Measurements from ENCODE around the gene EID3. TPM values are rescaled to one million over a fixed set of nuclear protein-coding genes. Genes with fewer than 3 reads are reported as not detected.
"Not testable (repeated sequence)": the region's sequence is repeated elsewhere in the genome, so short reads cannot be mapped to it uniquely, and the experiment has no call there.

Gene EID3
- total RNA-seq, 4 donors from 2014 or later, result 17.2 to 52.0 (median 23.4) TPM

DNA sequence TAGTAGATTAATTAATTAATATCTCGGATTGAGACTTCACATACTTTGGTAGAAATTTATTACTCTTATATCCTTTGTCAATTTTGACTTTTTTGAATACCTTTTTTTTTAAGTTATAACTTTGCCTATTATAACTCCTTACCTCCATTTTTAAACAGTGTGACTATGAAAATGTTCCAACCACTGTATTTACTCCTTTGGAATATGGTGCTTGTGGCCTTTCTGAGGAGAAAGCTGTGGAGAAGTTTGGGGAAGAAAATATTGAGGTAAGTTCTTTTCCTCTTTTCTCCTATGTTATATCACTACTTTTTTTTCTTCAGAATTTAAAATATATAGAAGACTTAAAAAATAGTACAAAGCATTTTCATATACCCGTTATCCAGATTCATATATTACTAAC, 27.8 kb downstream of the EID3 start:
- DNase-seq, result no peak

DNA sequence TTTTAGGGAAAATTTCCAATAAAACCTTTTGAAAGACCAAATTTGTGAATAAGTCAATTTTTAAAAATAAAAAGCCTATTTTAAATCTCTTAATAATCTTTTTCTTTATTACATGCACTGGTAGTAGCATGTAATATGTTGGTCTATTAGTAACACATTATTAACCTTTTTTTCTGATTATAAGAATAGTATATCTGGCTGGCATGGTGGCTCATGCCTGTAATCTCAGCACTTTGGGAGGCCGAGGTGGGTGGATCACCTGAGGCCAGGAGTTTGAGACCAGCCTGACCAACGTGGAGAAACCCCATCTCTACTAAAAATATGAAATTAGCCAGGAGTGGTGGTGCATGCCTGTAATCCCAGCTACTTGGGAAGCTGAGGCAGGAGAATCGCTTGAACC, 28.7 kb downstream of the EID3 start:
- not testable (repeated sequence) for H3K27me3 ChIP-seq, DNase-seq, H3K9me3 ChIP-seq, H3K27ac ChIP-seq, H3K4me1 ChIP-seq, H3K4me3 ChIP-seq
- peaks cover 0 to 77% (median 0%) of the 10 kb centered on the region in 3 donors for H3K36me3 ChIP-seq

More for the DNA sequence above, 27.8 kb downstream of the EID3 start:
- TF ChIP-seq, protein P1, sequence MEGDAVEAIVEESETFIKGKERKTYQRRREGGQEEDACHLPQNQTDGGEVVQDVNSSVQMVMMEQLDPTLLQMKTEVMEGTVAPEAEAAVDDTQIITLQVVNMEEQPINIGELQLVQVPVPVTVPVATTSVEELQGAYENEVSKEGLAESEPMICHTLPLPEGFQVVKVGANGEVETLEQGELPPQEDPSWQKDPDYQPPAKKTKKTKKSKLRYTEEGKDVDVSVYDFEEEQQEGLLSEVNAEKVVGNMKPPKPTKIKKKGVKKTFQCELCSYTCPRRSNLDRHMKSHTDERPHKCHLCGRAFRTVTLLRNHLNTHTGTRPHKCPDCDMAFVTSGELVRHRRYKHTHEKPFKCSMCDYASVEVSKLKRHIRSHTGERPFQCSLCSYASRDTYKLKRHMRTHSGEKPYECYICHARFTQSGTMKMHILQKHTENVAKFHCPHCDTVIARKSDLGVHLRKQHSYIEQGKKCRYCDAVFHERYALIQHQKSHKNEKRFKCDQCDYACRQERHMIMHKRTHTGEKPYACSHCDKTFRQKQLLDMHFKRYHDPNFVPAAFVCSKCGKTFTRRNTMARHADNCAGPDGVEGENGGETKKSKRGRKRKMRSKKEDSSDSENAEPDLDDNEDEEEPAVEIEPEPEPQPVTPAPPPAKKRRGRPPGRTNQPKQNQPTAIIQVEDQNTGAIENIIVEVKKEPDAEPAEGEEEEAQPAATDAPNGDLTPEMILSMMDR (IDR thresholded peaks at IDR 0.05), result no peak
- no peak for TF ChIP-seq POLR2A (IDR thresholded peaks at IDR 0.05)
- H3K27me3 ChIP-seq, result no peaks in the 10 kb centered on the region
- no peaks in the 10 kb centered on the region for H3K9me3 ChIP-seq
- peaks cover 0 to 77% (median 0%) of the 10 kb centered on the region in 3 donors for H3K36me3 ChIP-seq
- H3K4me1 ChIP-seq, result no peaks in the 10 kb centered on the region
- H3K4me3 ChIP-seq, result no peak overlapping the region
- H3K27ac ChIP-seq, result no peak overlapping the region

DNA sequence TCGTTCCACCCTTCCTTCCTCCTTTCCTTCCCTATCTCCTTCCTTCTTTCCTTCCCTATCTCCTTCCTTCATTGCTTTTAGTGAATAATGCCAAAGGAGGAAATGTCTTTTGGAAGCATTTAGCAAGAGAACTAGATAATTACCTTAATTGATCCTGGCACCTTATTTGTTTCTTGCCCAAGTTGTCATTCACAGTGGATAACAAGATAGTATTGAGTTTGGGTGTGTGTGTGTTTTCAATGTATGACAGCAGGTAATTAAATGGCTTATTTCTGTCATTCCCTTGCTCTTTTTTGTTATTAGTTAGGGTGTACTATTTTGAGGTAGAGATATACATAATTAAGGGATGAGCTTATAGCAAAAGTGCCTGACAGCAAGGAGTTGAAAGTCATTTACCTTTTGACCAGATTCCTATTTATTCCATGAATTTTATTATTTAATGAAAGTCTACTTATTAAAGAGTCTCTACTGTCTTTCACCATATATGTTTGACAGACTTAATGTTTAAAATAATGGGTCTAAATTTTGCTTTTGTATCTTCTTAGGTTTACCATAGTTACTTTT, 30.2 kb downstream of the EID3 start:
- H3K4me1 ChIP-seq, result no peaks in the 10 kb centered on the region
- H3K27me3 ChIP-seq, result no peaks in the 10 kb centered on the region
- H3K27ac ChIP-seq, result no peak overlapping the region
- H3K9me3 ChIP-seq, result no peaks in the 10 kb centered on the region
- no peak for DNase-seq
- no peak for TF ChIP-seq POLR2A (IDR thresholded peaks at IDR 0.05)
- TF ChIP-seq, protein P1 (IDR thresholded peaks at IDR 0.05), result no peak
- peaks cover 0 to 79% (median 0%) of the 10 kb centered on the region in 3 donors for H3K36me3 ChIP-seq
- no peak overlapping the region for H3K4me3 ChIP-seq

DNA sequence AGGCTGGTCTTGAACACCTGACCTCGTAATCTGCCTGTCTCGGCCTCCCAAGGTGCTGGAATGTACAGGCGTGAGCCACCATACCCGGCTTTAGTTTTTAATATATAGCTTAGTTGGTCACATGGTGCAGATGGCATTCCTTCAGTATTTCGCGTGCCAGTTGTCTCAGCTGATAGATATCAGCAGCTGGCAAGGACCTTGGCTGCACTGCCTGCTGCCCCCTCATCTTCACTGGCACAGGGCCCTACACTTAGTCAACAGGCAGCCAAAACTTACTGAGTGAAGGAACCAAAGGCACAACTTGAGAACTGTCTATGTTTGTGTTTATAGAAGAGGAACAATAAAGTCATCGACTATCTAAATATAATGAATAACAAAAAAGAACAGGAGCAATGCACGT, 31.0 kb downstream of the EID3 start:
- Histone ChIP-seq H3K4me3 (no peak overlapping the region), H3K4me1 (no peaks in the 10 kb centered on the region), H3K36me3 (peaks cover 0 to 79% (median 0%) of the 10 kb centered on the region in 3 donors), H3K27me3 (no peaks in the 10 kb centered on the region), H3K27ac (no peak overlapping the region), H3K9me3 (no peaks in the 10 kb centered on the region)
- no peak for DNase-seq
- TF ChIP-seq, protein P1 (IDR thresholded peaks at IDR 0.05), result no peak
- TF ChIP-seq POLR2A (IDR thresholded peaks at IDR 0.05), result no peak

DNA sequence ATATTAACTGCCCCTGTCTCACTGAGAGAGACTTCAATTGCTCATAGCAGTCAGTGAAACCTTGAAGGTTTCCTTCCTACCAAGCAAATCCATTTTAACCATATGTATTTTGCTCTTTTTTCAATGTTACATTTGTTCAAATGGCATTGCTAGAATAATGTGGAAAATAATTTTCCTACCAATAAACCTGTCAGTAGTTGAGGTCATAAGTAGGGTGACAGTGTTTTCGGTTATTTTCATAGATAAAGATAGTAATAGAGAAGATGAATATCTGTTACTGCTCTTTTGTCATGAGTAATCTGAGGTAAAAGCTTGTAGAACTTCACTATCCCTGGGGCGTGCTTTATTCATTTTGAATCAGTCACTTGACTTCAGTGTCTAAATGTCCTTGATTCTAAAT, 32.6 kb downstream of the EID3 start:
- H3K4me1 ChIP-seq, result no peaks in the 10 kb centered on the region
- peaks cover 0 to 80% (median 0%) of the 10 kb centered on the region in 3 donors for H3K36me3 ChIP-seq

DNA sequence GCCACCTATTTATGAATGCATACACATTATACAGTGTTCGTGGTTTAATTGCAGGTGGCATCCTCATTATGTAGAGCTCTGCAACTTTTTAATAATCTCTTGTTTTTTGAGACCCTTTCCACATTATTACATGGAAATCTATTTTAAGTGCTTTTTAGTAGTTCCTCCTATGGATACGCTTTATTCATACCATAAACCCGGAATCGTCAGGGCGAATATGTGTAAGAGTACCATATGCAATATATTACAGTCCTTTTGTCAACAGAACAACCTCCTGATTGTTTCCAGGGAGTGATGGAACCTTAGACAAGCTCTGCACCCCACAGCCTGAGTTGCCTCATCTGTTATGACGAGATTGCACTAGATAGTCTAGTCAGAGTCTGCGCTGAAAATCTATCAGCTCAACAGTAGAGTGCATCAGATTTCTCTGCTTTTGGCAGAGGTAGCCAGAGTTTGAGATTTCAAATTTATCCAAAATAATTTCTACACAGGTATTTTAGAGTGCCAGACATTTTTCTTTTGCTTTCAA, 33.6 kb downstream of the EID3 start:
- Histone ChIP-seq H3K36me3 (peaks cover 0 to 85% (median 0%) of the 10 kb centered on the region in 3 donors), H3K27me3 (no peaks in the 10 kb centered on the region), H3K4me3 (no peak overlapping the region), H3K27ac (no peak overlapping the region), H3K4me1 (no peaks in the 10 kb centered on the region), H3K9me3 (no peaks in the 10 kb centered on the region)
- TF ChIP-seq, protein P1 (IDR thresholded peaks at IDR 0.05), result no peak
- no peak for TF ChIP-seq POLR2A (IDR thresholded peaks at IDR 0.05)
- no peak for DNase-seq

More for the DNA sequence above, 32.6 kb downstream of the EID3 start:
- Histone ChIP-seq H3K9me3 (no peaks in the 10 kb centered on the region), H3K27me3 (no peaks in the 10 kb centered on the region), H3K27ac (no peak overlapping the region), H3K4me3 (no peak overlapping the region)
- no peak for DNase-seq
- TF ChIP-seq, protein P1 (IDR thresholded peaks at IDR 0.05), result no peak
- TF ChIP-seq POLR2A (IDR thresholded peaks at IDR 0.05), result no peak

Measured in Peyer's patch (tissue), 4 donors.